ENCODE measurements around the gene CELSR3. TPM values are rescaled to one million over a fixed set of nuclear protein-coding genes. Genes with fewer than 3 reads are reported as not detected.

Gene CELSR3
- total and polyA plus RNA-seq, 9 donors: 0.23 to 3.4 (median 0.69) TPM

DNA sequence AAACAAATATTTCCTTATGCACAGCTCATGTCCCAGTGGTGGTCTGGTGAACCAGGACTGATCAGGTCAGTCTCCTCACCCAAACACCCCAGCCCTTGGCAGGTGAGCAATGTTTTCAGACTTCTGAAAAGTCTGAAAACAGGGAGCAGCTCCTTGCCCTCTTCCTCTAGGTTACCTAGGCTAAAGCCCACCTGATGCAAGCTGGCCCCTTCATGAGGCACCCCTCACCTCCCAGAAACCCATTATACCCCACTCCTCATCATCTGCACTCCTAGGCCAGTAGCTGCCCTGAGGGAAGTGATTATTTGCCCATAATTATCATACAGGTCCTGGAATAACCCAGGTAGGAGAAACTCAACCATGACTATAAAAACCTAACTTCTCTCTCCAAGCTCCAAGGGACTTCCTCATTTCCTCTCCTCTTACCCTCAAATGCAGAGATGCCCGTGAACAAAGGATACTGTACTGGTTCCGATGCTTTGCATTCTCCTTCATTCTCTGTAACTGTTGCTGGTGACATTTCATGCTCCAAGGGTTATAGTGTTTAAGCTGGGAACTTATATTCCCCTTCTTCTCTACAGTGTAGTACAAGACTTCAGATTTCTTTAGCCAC is 28.3 kb upstream of the CELSR3 start:
- no peaks in the 10 kb centered on the region for H3K36me3 ChIP-seq
- intact Hi-C loops (cut with DNase I): no loop called here
- TF ChIP-seq POLR2A (IDR thresholded peaks at IDR 0.05) (no peak), EP300 (IDR thresholded peaks at IDR 0.05) (no peak)
- TF ChIP-seq, protein P1, sequence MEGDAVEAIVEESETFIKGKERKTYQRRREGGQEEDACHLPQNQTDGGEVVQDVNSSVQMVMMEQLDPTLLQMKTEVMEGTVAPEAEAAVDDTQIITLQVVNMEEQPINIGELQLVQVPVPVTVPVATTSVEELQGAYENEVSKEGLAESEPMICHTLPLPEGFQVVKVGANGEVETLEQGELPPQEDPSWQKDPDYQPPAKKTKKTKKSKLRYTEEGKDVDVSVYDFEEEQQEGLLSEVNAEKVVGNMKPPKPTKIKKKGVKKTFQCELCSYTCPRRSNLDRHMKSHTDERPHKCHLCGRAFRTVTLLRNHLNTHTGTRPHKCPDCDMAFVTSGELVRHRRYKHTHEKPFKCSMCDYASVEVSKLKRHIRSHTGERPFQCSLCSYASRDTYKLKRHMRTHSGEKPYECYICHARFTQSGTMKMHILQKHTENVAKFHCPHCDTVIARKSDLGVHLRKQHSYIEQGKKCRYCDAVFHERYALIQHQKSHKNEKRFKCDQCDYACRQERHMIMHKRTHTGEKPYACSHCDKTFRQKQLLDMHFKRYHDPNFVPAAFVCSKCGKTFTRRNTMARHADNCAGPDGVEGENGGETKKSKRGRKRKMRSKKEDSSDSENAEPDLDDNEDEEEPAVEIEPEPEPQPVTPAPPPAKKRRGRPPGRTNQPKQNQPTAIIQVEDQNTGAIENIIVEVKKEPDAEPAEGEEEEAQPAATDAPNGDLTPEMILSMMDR (IDR thresholded peaks at IDR 0.05): no peak
- H3K27ac ChIP-seq: no peak overlapping the region
- peaks cover 8% of the 10 kb centered on the region for H3K4me1 ChIP-seq (ENCODE audit: insufficient read depth)
- 77 to 89% (median 85%) methylated on average over 2 of the region's 2 CpGs for WGBS, 3 donors
- no peaks in the 10 kb centered on the region for H3K9me3 ChIP-seq
- no peaks in the 10 kb centered on the region for H3K27me3 ChIP-seq
- no peak for DNase-seq
- no peak overlapping the region for H3K4me3 ChIP-seq

DNA sequence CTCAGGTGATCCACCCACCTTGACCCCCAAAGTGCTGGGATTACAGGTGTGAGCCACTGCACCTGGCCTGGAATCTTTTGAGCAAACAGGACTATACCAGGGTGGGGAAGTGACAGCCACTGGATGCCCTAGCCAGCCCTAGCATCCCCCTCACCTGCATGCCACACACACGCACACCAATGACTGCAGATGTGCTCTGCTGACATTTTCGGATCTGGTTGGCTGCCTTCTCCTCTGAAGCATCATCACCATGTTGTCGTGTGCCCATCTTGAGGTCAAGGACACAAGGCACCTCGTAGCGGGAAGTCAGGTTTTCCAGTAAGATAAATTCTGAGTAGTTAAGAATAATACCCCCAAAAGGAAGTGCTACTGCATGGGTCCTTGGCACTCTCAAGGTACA is 26.7 kb upstream of the CELSR3 start:
- H3K9me3 ChIP-seq: no peaks in the 10 kb centered on the region
- no peaks in the 10 kb centered on the region for H3K27me3 ChIP-seq
- no peaks in the 10 kb centered on the region for H3K36me3 ChIP-seq
- DNase-seq: no peak
- no peak overlapping the region for H3K27ac ChIP-seq
- 52 to 59% (median 53%) methylated on average over 5 of the region's 5 CpGs for WGBS, 3 donors
- H3K4me3 ChIP-seq: no peak overlapping the region
- intact Hi-C loops (cut with DNase I): loop anchor here in 1 of 4 donors (10.0 kb wide), 1 partner anchor 225 kb away; a partner anchor contains a TSS
- TF ChIP-seq POLR2A (IDR thresholded peaks at IDR 0.05): no peak
- TF ChIP-seq, protein P1 (IDR thresholded peaks at IDR 0.05): no peak
- TF ChIP-seq EP300 (IDR thresholded peaks at IDR 0.05): no peak
- H3K4me1 ChIP-seq (ENCODE audit: insufficient read depth): peaks cover 5% of the 10 kb centered on the region

DNA sequence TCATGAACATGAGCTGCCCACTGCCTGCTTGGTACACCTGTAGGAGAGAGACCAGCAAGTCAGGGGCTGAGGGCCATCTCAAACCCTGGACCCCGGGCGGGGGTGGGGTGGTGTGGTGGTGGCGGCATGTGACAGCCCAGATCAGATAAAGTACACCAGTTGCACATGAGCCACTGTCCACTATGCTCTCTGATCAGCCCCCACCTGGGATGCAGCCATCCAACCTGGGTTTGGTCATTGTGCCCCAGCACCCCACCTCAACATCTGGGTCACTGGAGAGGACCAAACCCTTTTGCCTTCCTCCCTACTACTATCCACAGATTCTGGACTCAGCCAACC is 26.0 kb upstream of the CELSR3 start:
- intact Hi-C loops (cut with DNase I): loop anchor here in 1 of 4 donors (10.0 kb wide), 1 partner anchor 224 kb away; a partner anchor contains a TSS
- no peaks in the 10 kb centered on the region for H3K27me3 ChIP-seq
- DNase-seq: no peak
- TF ChIP-seq, protein P1 (IDR thresholded peaks at IDR 0.05): no peak
- TF ChIP-seq POLR2A (IDR thresholded peaks at IDR 0.05): no peak
- TF ChIP-seq EP300 (IDR thresholded peaks at IDR 0.05): no peak
- H3K9me3 ChIP-seq: no peaks in the 10 kb centered on the region
- H3K4me3 ChIP-seq: no peak overlapping the region
- H3K4me1 ChIP-seq (ENCODE audit: insufficient read depth): peaks cover 7% of the 10 kb centered on the region
- H3K36me3 ChIP-seq: no peaks in the 10 kb centered on the region
- 72 to 74% methylated on average over 3 of the region's 3 CpGs; no CpG with 5 or more reads in 1 of the 3 donors for WGBS, 3 donors
- no peak overlapping the region for H3K27ac ChIP-seq

DNA sequence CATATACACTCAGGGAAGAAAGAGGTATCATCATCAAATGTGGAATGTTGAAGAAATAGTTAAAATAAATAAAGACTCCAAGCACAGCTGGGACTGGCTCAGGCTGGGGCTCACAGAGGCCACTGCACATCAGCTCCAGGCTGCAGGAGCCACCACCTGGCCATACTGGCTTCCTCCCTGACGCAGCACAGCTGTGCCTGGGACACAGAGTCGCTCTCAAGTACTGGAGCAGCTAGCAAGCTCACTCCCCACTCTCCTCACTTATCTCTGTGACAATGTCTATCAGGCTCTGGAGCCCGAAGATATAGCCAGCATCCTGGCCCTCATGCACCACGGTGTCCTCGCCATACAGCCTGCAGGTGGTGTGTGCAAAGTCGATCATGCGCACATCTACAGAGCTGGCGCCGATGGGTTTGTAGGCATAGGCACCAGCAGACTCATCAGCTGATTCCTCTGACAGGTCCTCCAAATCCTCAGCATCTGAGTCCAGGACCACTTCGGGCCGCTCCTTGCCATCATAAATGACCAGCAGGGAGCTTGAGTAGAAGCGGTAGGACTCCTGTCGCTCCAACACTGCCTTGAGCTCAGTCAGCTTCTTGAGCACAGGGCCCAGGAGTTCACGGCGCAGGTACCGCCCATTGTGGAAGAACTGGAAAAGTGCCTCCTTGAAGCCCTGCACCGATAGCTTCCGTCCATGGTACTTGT is 25.5 kb upstream of the CELSR3 start:
- Histone ChIP-seq H3K27ac (no peak overlapping the region), H3K36me3 (no peaks in the 10 kb centered on the region), H3K9me3 (no peaks in the 10 kb centered on the region), H3K27me3 (no peaks in the 10 kb centered on the region), H3K4me3 (no peak overlapping the region), H3K4me1 (ENCODE audit: insufficient read depth) (peaks cover 9% of the 10 kb centered on the region)
- intact Hi-C loops (cut with DNase I): loop anchor here in 1 of 4 donors (10.0 kb wide), 1 partner anchor 223 kb away; a partner anchor contains a TSS
- 61 to 74% (median 63%) methylated on average over 18 of the region's 18 CpGs for WGBS, 3 donors
- TF ChIP-seq POLR2A (IDR thresholded peaks at IDR 0.05) (no peak), EP300 (IDR thresholded peaks at IDR 0.05) (no peak)
- TF ChIP-seq, protein P1 (IDR thresholded peaks at IDR 0.05): no peak
- DNase-seq: no peak

Data from ovary (tissue), 9 donors.